K562 (cell line): ENCODE results near the gene SART1. TPM values are rescaled to one million over a fixed set of nuclear protein-coding genes. Genes with fewer than 3 reads are reported as not detected.
A peak's percentile ranks its signal among the peaks of the same experiment; 100 is the strongest.

ENCODE experiments used
- ARID4B ChIP-seq: sonication (generic); formaldehyde crosslinking; IDR thresholded peaks from 2 replicates; pipeline ENCODE4 v1.8.0; 2022; ENCODE audit warnings: mild to moderate bottlenecking, missing genetic modification reagents
- ATF4 ChIP-seq: fragments of 450-650 bp; formaldehyde crosslinking; IDR thresholded peaks from 2 replicates; pipeline ENCODE4 v1.4.0; 2022; ENCODE audit warnings: mild to moderate bottlenecking, moderate library complexity
- CBX3 ChIP-seq, 2 experiments: IDR thresholded peaks; 1 replicate in 1 of 2; 2 replicates in 1 of 2; pipeline ENCODE4 v1.6.1; 2012; ENCODE audit warnings: inconsistent platforms in 2 of 2, low read length in 2 of 2, borderline replicate concordance in 1 of 2, control low read depth in 1 of 2
- PRMT5 ChIP-seq: sonication (generic); formaldehyde crosslinking; IDR thresholded peaks from 2 replicates; pipeline ENCODE4 v1.5.0; 2020; ENCODE audit warnings: missing genetic modification reagents
- SMARCA5 ChIP-seq: fragments of 450-650 bp; IDR thresholded peaks from 2 replicates; pipeline ENCODE4 v1.6.1; 2016
- STAT6 ChIP-seq: sonication (generic); formaldehyde crosslinking; IDR thresholded peaks from 2 replicates; pipeline ENCODE4 v1.8.1; 2023; ENCODE audit warnings: mild to moderate bottlenecking, missing genetic modification reagents
- ZBTB5 ChIP-seq: fragments of 450-650 bp; IDR thresholded peaks from 2 replicates; pipeline ENCODE4 v1.6.1; 2017; ENCODE audit warnings: antibody characterized with exemption
- ZC3H4 ChIP-seq: sonication (generic); formaldehyde crosslinking; IDR thresholded peaks from 2 replicates; pipeline ENCODE4 v1.9.0; 2021; ENCODE audit warnings: missing genetic modification reagents, borderline replicate concordance
- ZNF197 ChIP-seq: fragments of 200-800 bp; sonication (Bioruptor generic); IDR thresholded peaks from 2 replicates; pipeline ENCODE4 v1.6.1; 2016; ENCODE audit warnings: low read depth, missing genetic modification characterization, missing compliant biosample characterization
- ZNF398 ChIP-seq: fragments of 250-450 bp; sonication (Bioruptor Pico); IDR thresholded peaks from 2 replicates; pipeline ENCODE4 v1.8.0; 2021; ENCODE audit warnings: moderate library complexity, mild to moderate bottlenecking, inconsistent platforms
- polyA plus RNA-seq, 8 experiments: library from polyadenylated mRNA; depleted of rRNA in 4 of 8; stranded (reverse) in 5 of 8; unstranded in 3 of 8; fragments of >200 nt; fragmentation: Nextera tagmentation in 2 of 8; fragmentation: Illumina TruSeq in 1 of 8; extraction: Ambion mirVana in 2 of 8; extraction: Trizol in 1 of 8; gene quantifications; 2 replicates each; pipeline versions ENCODE4 v1.2.1 to v1.2.3, GENCODE V29; 2011 to 2014; ENCODE audit warnings: inconsistent platforms in 1 of 8, missing spikeins in 1 of 8
- total RNA-seq, 7 experiments: library from RNA; depleted of rRNA in 6 of 7; stranded (reverse); fragments of >200 nt in 6 of 7; fragmentation: Illumina TruSeq in 2 of 7; extraction: Trizol in 2 of 7; gene quantifications; 2 replicates each; pipeline versions ENCODE4 v1.2.1 to v1.2.3, GENCODE V29; 2011 to 2021; ENCODE audit warnings: low replicate concordance in 1 of 7

Gene SART1
- total and polyA plus RNA-seq, 9 of the 15 experiments (the other 6 are each of a cell fraction or from before 2014, with no cell fraction given), result 4.8 to 84.1 (median 31.7) TPM

- TF ChIP-seq STAT6 (CRISPR knock-in tag) (no peak), ZC3H4 (CRISPR knock-in tag) (peak; percentile 61), CBX3 (IDR thresholded peaks at IDR 0.05; ENCODE audit: borderline replicate concordance in 1 of 2, low read length in 2 of 2) (peak in 1 of 2 experiments; percentile 77; a peak in 1 of 3 replicates), ZNF398 (CRISPR knock-in tag) (no peak), ZNF197 (CRISPR knock-in tag) (no peak), ATF4 (CRISPR knock-in tag) (0 out of 2 replicates have a peak, but pooled peaks have one; percentile 34), PRMT5 (CRISPR knock-in tag) (no peak), SMARCA5 (0 out of 2 replicates have a peak, but pooled peaks have one; percentile 29), ZBTB5 (no peak), ARID4B (CRISPR knock-in tag) (no peak)
These were observed 43.1 kb upstream of the SART1 start, which contains the start of gene C11orf68 (continued) for GRCh38 chr11:65918211-65919140.
